Panc1 (cell line): ENCODE results near the gene FGF4. TPM values are rescaled to one million over a fixed set of nuclear protein-coding genes. Genes with fewer than 3 reads are reported as not detected.

Source experiments
- ATAC-seq: fragments of 200-7000 bp; cut with Tn5 transposase; 2 replicates; pipeline ENCODE4 v1.9.1; 2020; ENCODE audit warnings: mild to moderate bottlenecking, moderate library complexity
- BruUV-seq: library from RNA; stranded (reverse); fragments of 400-500 nt; replicated peaks from 2 replicates; lab custom pipeline; 2021; lab: Mats Ljungman, UMichigan
- CTCF ChIA-PET: fragments of 300-600 bp; sonication (Branson Sonifier 250); formaldehyde crosslinking; loops from one replicate; lab custom pipeline; 2022; ENCODE audit warnings: antibody characterized with exemption; lab: Charles Lee
- POLR2A ChIA-PET: fragments of 300-600 bp; sonication (Branson Sonifier 250); formaldehyde crosslinking; loops from one replicate; lab custom pipeline; 2022; ENCODE audit warnings: antibody characterized with exemption; lab: Charles Lee
- DNase-seq: peaks from one replicate; pipeline ENCODE4 v3.0.0-alpha.2; 2010; ENCODE audit warnings: low read depth, low spot score
- H3K27ac ChIP-seq: 2 replicates; pipeline ENCODE4 v1.5.1; 2011; ENCODE audit warnings: mild to moderate bottlenecking, low read length, inconsistent platforms
- H3K27me3 ChIP-seq: fragments of 200-500 bp; sonication (Bioruptor generic); 2 replicates; pipeline ENCODE4 v1.6.0; 2014; ENCODE audit warnings: low read length, inconsistent platforms; ENCODE audit not compliant: control insufficient read depth, insufficient read depth
- H3K36me3 ChIP-seq: fragments of 200-500 bp; sonication (Bioruptor generic); 2 replicates; pipeline ENCODE4 v1.5.1; 2014; ENCODE audit warnings: inconsistent platforms, mild to moderate bottlenecking, low read length, moderate library complexity; ENCODE audit not compliant: control insufficient read depth, insufficient read depth
- H3K4me1 ChIP-seq: 2 replicates; pipeline ENCODE4 v1.5.1; 2011; ENCODE audit warnings: inconsistent platforms, mild to moderate bottlenecking, low read length, moderate library complexity; ENCODE audit not compliant: control insufficient read depth, insufficient read depth
- H3K4me3 ChIP-seq, 2 experiments: 2 replicates each; pipeline ENCODE4 v1.5.1; 2011 to 2012; ENCODE audit warnings: low read depth in 2 of 2, low read length in 2 of 2, mild to moderate bottlenecking in 2 of 2, inconsistent platforms in 1 of 2, moderate library complexity in 1 of 2
- H3K9me3 ChIP-seq: fragments of 200-500 bp; sonication (Bioruptor generic); 2 replicates; pipeline ENCODE4 v1.5.1; 2014; ENCODE audit warnings: low read depth, mild to moderate bottlenecking, inconsistent platforms, low read length, moderate library complexity; ENCODE audit not compliant: control insufficient read depth, insufficient read depth
- CTCF ChIP-seq: fragments of 450-650 bp; IDR thresholded peaks from 2 replicates; pipeline ENCODE4 v1.5.1; 2017; ENCODE audit warnings: mild to moderate bottlenecking
- POLR2AphosphoS5 ChIP-seq: IDR thresholded peaks from 2 replicates; pipeline ENCODE4 v1.6.1; 2012; ENCODE audit warnings: mild to moderate bottlenecking, low read depth, low read length, moderate library complexity
- REST ChIP-seq, 2 experiments: IDR thresholded peaks; 2 replicates each; pipeline ENCODE4 v1.6.1; 2011 to 2012; ENCODE audit warnings: low read depth in 2 of 2, control low read depth in 1 of 2, low read length in 1 of 2, mild to moderate bottlenecking in 1 of 2, moderate library complexity in 1 of 2; ENCODE audit not compliant: insufficient read depth in 1 of 2
- SIN3A ChIP-seq: IDR thresholded peaks from 2 replicates; pipeline ENCODE4 v1.6.1; 2012; ENCODE audit warnings: low read depth, mild to moderate bottlenecking, low read length, moderate library complexity, borderline replicate concordance; ENCODE audit not compliant: insufficient read depth
- TCF7L2 ChIP-seq: IDR thresholded peaks from 2 replicates; pipeline ENCODE4 v1.6.1; 2011; ENCODE audit warnings: mild to moderate bottlenecking, low read depth, low read length, inconsistent platforms
- in situ Hi-C: cut with HindIII; loops from 2 replicates; pipeline ENCODE4 v1.10.0; 2016; ENCODE audit warnings: low sequenced_read_pairs, low pct_unique_long_range_greater_than_20kb
- intact Hi-C: fragments of 100-400 bp; cut with micrococcal nuclease; formaldehyde crosslinking; loops from one replicate; pipeline ENCODE4 v1.10.0; 2022; ENCODE audit not compliant: unreplicated experiment
- total RNA-seq: library from RNA; stranded (reverse); gene quantifications from one replicate; pipeline ENCODE4 v1.2.1, GENCODE V29; 2021; ENCODE audit not compliant: unreplicated experiment

FGF4 gene
- total RNA-seq, 1 experiment from 2014 or later, result not detected

- in situ Hi-C loops, result no loop called here
- intact Hi-C loops, result no loop called here
- ChIA-PET CTCF (no interaction called here), POLR2A (no interaction called here)
- Histone ChIP-seq H3K27ac (no peak overlapping the region), H3K9me3 (no peaks in the 10 kb centered on the region), H3K4me1 (peaks cover 3% of the 10 kb centered on the region; the same call in 1 of the 2 replicates), H3K36me3 (no peaks in the 10 kb centered on the region), H3K4me3 (no peak overlapping the region), H3K27me3 (peaks cover 21% of the 10 kb centered on the region)
- no peak for ATAC-seq
- DNase-seq, result no peak
- BruUV-seq, result no TSS peak
- TF ChIP-seq POLR2AphosphoS5 (no peak), REST (IDR thresholded peaks at IDR 0.05; ENCODE audit: insufficient read depth in 1 of 2, low read depth in 2 of 2, low read length in 1 of 2) (no peak), SIN3A (no peak), CTCF (no peak), TCF7L2 (no peak)
Observed at GRCh38 chr11:69773626-69774353, 1.4 kb downstream of the FGF4 start.

GRCh38 chr11:69771466-69771865, 3.7 kb downstream of the FGF4 start:
- CTCF ChIA-PET, result no interaction called here
- no peak for ATAC-seq
- no TSS peak for BruUV-seq
- POLR2A ChIA-PET, result no interaction called here
- Histone ChIP-seq H3K9me3 (no peaks in the 10 kb centered on the region), H3K27me3 (peaks cover 18% of the 10 kb centered on the region), H3K4me3 (no peak overlapping the region), H3K36me3 (no peaks in the 10 kb centered on the region), H3K27ac (no peak overlapping the region), H3K4me1 (peaks cover 3% of the 10 kb centered on the region; the same call in 1 of the 2 replicates)
- intact Hi-C loops, result no loop called here
- TF ChIP-seq POLR2AphosphoS5 (no peak), CTCF (no peak), REST (IDR thresholded peaks at IDR 0.05; ENCODE audit: insufficient read depth in 1 of 2, low read depth in 2 of 2, low read length in 1 of 2) (no peak), TCF7L2 (no peak), SIN3A (no peak)
- in situ Hi-C loops, result no loop called here
- no peak for DNase-seq
